SK-N-SH (cell line): ENCODE data around the gene TTC31. TPM values are rescaled to one million over a fixed set of nuclear protein-coding genes. Genes with fewer than 3 reads are reported as not detected.

Experiments used
- CTCF ChIA-PET: fragments of 300-600, 350-600 bp; formaldehyde crosslinking; extraction: SDS; loops from one replicate; lab custom pipeline; 2021; lab: Yijun Ruan, JAX
- POLR2A ChIA-PET: fragments of 350-600 bp; sonication (Branson Sonifier 250); formaldehyde crosslinking; extraction: SDS; loops from one replicate; lab custom pipeline; 2020; ENCODE audit warnings: antibody characterized with exemption, inconsistent platforms; lab: Yijun Ruan, JAX
- DNase-seq: peaks from one replicate; pipeline ENCODE4 v3.0.0; 2012
- H2AFZ ChIP-seq: fragments of 200-600 bp; sonication (generic); 2 replicates; pipeline ENCODE4 v1.8.1; 2016; ENCODE audit warnings: antibody characterized with exemption, mild to moderate bottlenecking, low read depth
- H3F3A ChIP-seq: fragments of 200-600 bp; sonication (generic); replicated peaks from 2 replicates; pipeline ENCODE3; 2016; ENCODE audit warnings: antibody characterized with exemption, mild to moderate bottlenecking; ENCODE audit not compliant: insufficient read depth
- H3K27ac ChIP-seq, 2 experiments: fragments of 200-500 bp in 1 of 2; fragments of 200-600 bp in 1 of 2; sonication (Bioruptor generic) in 1 of 2; sonication (generic), shearing (Covaris generic) in 1 of 2; 2 replicates each; pipeline versions ENCODE4 v1.5.1 to v1.6.1; 2014 to 2016; ENCODE audit warnings: low read depth in 2 of 2, inconsistent platforms in 1 of 2, low read length in 1 of 2, mild to moderate bottlenecking in 1 of 2, mixed read lengths in 1 of 2
- H3K27me3 ChIP-seq: fragments of 200-600 bp; sonication (generic), shearing (Covaris generic); 2 replicates; pipeline ENCODE4 v1.6.1; 2016; ENCODE audit warnings: mixed run types; ENCODE audit not compliant: insufficient read depth
- H3K36me3 ChIP-seq, 2 experiments: fragments of 200-500 bp in 1 of 2; fragments of 200-600 bp in 1 of 2; sonication (Bioruptor generic) in 1 of 2; sonication (generic) in 1 of 2; replicated peaks in 1 of 2; 2 replicates each; pipeline versions ENCODE3 to v1.5.1; 2014 to 2016; ENCODE audit warnings: low read length in 1 of 2, mild to moderate bottlenecking in 1 of 2; ENCODE audit not compliant: insufficient read depth in 2 of 2, control insufficient read depth in 1 of 2
- H3K4me1 ChIP-seq, 2 experiments: fragments of 200-500 bp in 1 of 2; fragments of 200-600 bp in 1 of 2; sonication (Bioruptor generic) in 1 of 2; sonication (generic), shearing (Covaris generic) in 1 of 2; 2 replicates each; pipeline versions ENCODE4 v1.5.1 to v1.6.1; 2014 to 2016; ENCODE audit warnings: low read depth in 1 of 2, low read length in 1 of 2, mixed run types in 1 of 2; ENCODE audit not compliant: insufficient read depth in 2 of 2, control insufficient read depth in 1 of 2
- H3K4me2 ChIP-seq: fragments of 200-600 bp; sonication (generic), shearing (Covaris generic); 2 replicates; pipeline ENCODE4 v1.6.1; 2017; ENCODE audit warnings: mixed run types
- H3K4me3 ChIP-seq, 2 experiments: fragments of 200-500 bp in 1 of 2; fragments of 200-600 bp in 1 of 2; sonication (Bioruptor generic) in 1 of 2; sonication (generic), shearing (Covaris generic) in 1 of 2; 2 replicates each; pipeline versions ENCODE4 v1.5.1 to v1.8.1; 2014 to 2016; ENCODE audit warnings: low read depth in 2 of 2, inconsistent platforms in 1 of 2, low read length in 1 of 2, mild to moderate bottlenecking in 1 of 2, mixed read lengths in 1 of 2, moderate library complexity in 1 of 2
- H3K79me2 ChIP-seq: fragments of 200-600 bp; sonication (generic); 2 replicates; pipeline ENCODE4 v1.8.1; 2017; ENCODE audit warnings: mild to moderate bottlenecking; ENCODE audit not compliant: insufficient read depth
- H3K9ac ChIP-seq: fragments of 200-600 bp; sonication (generic); 2 replicates; pipeline ENCODE4 v1.6.1; 2017; ENCODE audit warnings: mixed run types
- H3K9me2 ChIP-seq: fragments of 200-600 bp; sonication (generic); 2 replicates; pipeline ENCODE4 v1.6.1; 2017; ENCODE audit warnings: mixed run types
- H3K9me3 ChIP-seq: fragments of 200-600 bp; sonication (generic); 2 replicates; pipeline ENCODE4 v1.6.1; 2017; ENCODE audit warnings: mixed run types, mild to moderate bottlenecking, moderate library complexity
- H4K20me1 ChIP-seq: fragments of 200-600 bp; sonication (generic); 2 replicates; pipeline ENCODE4 v1.6.1; 2017; ENCODE audit warnings: mild to moderate bottlenecking, mixed run types; ENCODE audit not compliant: insufficient read depth
- CHD2 ChIP-seq: fragments of 150-350 bp; IDR thresholded peaks from 2 replicates; pipeline ENCODE4 v1.6.1; 2018; ENCODE audit warnings: low read length; ENCODE audit not compliant: partially characterized antibody
- FOSL2 ChIP-seq: IDR thresholded peaks from 2 replicates; pipeline ENCODE4 v1.4.0; 2012; ENCODE audit warnings: low read depth, mild to moderate bottlenecking, moderate library complexity, borderline replicate concordance
- FOXJ3 ChIP-seq: sonication (generic); formaldehyde crosslinking; IDR thresholded peaks from 2 replicates; pipeline ENCODE4 v1.5.1; 2020; ENCODE audit warnings: mild to moderate bottlenecking, missing genetic modification reagents
- FOXM1 ChIP-seq: IDR thresholded peaks from 2 replicates; pipeline ENCODE4 v1.4.0; 2012; ENCODE audit warnings: low read depth, mild to moderate bottlenecking
- GABPA ChIP-seq: IDR thresholded peaks from 2 replicates; pipeline ENCODE4 v1.4.0; 2012; ENCODE audit warnings: low read depth, mild to moderate bottlenecking
- JUND ChIP-seq: IDR thresholded peaks from 2 replicates; pipeline ENCODE4 v1.4.0; 2012
- MEF2A ChIP-seq: IDR thresholded peaks from 2 replicates; pipeline ENCODE4 v1.4.0; 2012; ENCODE audit warnings: low read depth, borderline replicate concordance
- NFIC ChIP-seq: IDR thresholded peaks from 2 replicates; pipeline ENCODE4 v1.4.0; 2012; ENCODE audit warnings: borderline replicate concordance
- POLR2AphosphoS5 ChIP-seq: IDR thresholded peaks from 2 replicates; pipeline ENCODE4 v1.6.1; 2012; ENCODE audit warnings: low read depth, low read length
- RAD21 ChIP-seq: IDR thresholded peaks from 2 replicates; pipeline ENCODE4 v1.6.1; 2012; ENCODE audit warnings: mild to moderate bottlenecking, low read length
- RFX5 ChIP-seq: IDR thresholded peaks from 2 replicates; pipeline ENCODE4 v1.6.1; 2012; ENCODE audit warnings: mild to moderate bottlenecking, improper control_type of control experiment, low read length
- RXRA ChIP-seq: IDR thresholded peaks from 2 replicates; pipeline ENCODE4 v1.4.0; 2012; ENCODE audit warnings: low read depth, mild to moderate bottlenecking, borderline replicate concordance
- SIN3A ChIP-seq: IDR thresholded peaks from 2 replicates; pipeline ENCODE4 v1.6.1; 2012; ENCODE audit warnings: low read depth, mild to moderate bottlenecking, low read length, moderate library complexity, borderline replicate concordance
- USF1 ChIP-seq: IDR thresholded peaks from 2 replicates; pipeline ENCODE4 v1.4.0; 2012; ENCODE audit warnings: low read depth, borderline replicate concordance
- YY1 ChIP-seq: IDR thresholded peaks from 2 replicates; pipeline ENCODE4 v1.4.0; 2012; ENCODE audit warnings: low read depth, mild to moderate bottlenecking
- ZBTB33 ChIP-seq: IDR thresholded peaks from 2 replicates; pipeline ENCODE4 v1.4.0; 2012; ENCODE audit warnings: low read depth, borderline replicate concordance
- WGBS: methylation state at CpG from one replicate; pipeline ENCODE4 v1.1.6; 2017; ENCODE audit warnings: low lambda C conversion rate; 5-methylcytosine and 5-hydroxymethylcytosine counted together
- polyA plus RNA-seq, 3 experiments: library from polyadenylated mRNA; depleted of rRNA; stranded (reverse); fragments of >200 nt; gene quantifications; 2 replicates each; pipeline ENCODE4 v1.2.3, GENCODE V29; 2012
- TF ChIP-seq, protein P1 (sequence below): fragments of 150-350 bp; IDR thresholded peaks from 2 replicates; pipeline ENCODE4 v1.6.1; 2017; ENCODE audit warnings: antibody characterized with exemption, low read length, low read depth, borderline replicate concordance
- TF ChIP-seq, protein P2 (sequence below): IDR thresholded peaks from 2 replicates; pipeline ENCODE4; 2012
- TF ChIP-seq, protein P3 (sequence below): IDR thresholded peaks from 2 replicates; pipeline ENCODE4 v1.4.0; 2012; ENCODE audit warnings: low read depth

The TTC31 gene
- polyA plus RNA-seq, 1 of the 3 experiments (the other 2 are of a cell fraction), result 27.9 TPM

- no peaks in the 10 kb centered on the region; a peak in 1 of 4 replicates for H3K4me1 ChIP-seq
- no peak overlapping the region for H3K9ac ChIP-seq
- H3K9me3 ChIP-seq, result no peaks in the 10 kb centered on the region
- H3K4me3 ChIP-seq, result no peak overlapping the region
- H3K27me3 ChIP-seq, result no peaks in the 10 kb centered on the region
- no peak for TF ChIP-seq CHD2
- TF ChIP-seq, protein P1, sequence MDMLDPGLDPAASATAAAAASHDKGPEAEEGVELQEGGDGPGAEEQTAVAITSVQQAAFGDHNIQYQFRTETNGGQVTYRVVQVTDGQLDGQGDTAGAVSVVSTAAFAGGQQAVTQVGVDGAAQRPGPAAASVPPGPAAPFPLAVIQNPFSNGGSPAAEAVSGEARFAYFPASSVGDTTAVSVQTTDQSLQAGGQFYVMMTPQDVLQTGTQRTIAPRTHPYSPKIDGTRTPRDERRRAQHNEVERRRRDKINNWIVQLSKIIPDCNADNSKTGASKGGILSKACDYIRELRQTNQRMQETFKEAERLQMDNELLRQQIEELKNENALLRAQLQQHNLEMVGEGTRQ, result no peak
- no peak for TF ChIP-seq USF1
- TF ChIP-seq, protein P2, sequence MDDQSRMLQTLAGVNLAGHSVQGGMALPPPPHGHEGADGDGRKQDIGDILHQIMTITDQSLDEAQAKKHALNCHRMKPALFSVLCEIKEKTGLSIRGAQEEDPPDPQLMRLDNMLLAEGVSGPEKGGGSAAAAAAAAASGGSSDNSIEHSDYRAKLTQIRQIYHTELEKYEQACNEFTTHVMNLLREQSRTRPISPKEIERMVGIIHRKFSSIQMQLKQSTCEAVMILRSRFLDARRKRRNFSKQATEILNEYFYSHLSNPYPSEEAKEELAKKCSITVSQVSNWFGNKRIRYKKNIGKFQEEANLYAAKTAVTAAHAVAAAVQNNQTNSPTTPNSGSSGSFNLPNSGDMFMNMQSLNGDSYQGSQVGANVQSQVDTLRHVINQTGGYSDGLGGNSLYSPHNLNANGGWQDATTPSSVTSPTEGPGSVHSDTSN, result no peak
- TF ChIP-seq NFIC, result no peak
- TF ChIP-seq RXRA, result no peak
- TF ChIP-seq, protein P3, sequence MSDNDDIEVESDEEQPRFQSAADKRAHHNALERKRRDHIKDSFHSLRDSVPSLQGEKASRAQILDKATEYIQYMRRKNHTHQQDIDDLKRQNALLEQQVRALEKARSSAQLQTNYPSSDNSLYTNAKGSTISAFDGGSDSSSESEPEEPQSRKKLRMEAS, result no peak
- no peak for TF ChIP-seq JUND
- TF ChIP-seq SIN3A, result no peak
- no peak for TF ChIP-seq GABPA
- TF ChIP-seq POLR2AphosphoS5, result no peak
- no peak for TF ChIP-seq FOSL2
- no peak for TF ChIP-seq FOXM1
- TF ChIP-seq RAD21, result no peak
- TF ChIP-seq MEF2A, result no peak
- no peak for TF ChIP-seq YY1
- TF ChIP-seq RFX5, result no peak
- TF ChIP-seq FOXJ3 (CRISPR knock-in tag), result no peak
- TF ChIP-seq ZBTB33, result no peak
- H2AFZ ChIP-seq, result no peak overlapping the region
- H3F3A ChIP-seq, result peaks cover 3% of the 10 kb centered on the region
- no peaks in the 10 kb centered on the region for H3K9me2 ChIP-seq
- H4K20me1 ChIP-seq, result no peaks in the 10 kb centered on the region
- no peak overlapping the region for H3K4me2 ChIP-seq
- ChIA-PET POLR2A (interaction anchor here (0.7 to 1.7 kb wide), 2 partner anchors 11 to 14 kb away, joined by 3 to 9 read pairs; partner anchors contain the start of gene PCGF1), CTCF (interaction anchor here (0.9 to 4.6 kb wide), 4 partner anchors 11 to 24 kb away, joined by 3 to 32 read pairs (median 4); partner anchors contain the start of genes CCDC142 and TTC31)
- no peak overlapping the region for H3K27ac ChIP-seq
- DNase-seq, result no peak
- H3K36me3 ChIP-seq, result peaks cover 0 to 46% of the 10 kb centered on the region in 2 experiments
- 90% methylated on average over 3 of the region's 3 CpGs for WGBS
- H3K79me2 ChIP-seq, result no peaks in the 10 kb centered on the region
Measured at GRCh38 chr2:74493546-74493945, 10.7 kb downstream of the TTC31 start.
